GM12878 (cell line): ENCODE data around the gene ZNF142.

ENCODE experiments used
- NR2C2 ChIP-seq: IDR thresholded peaks from 2 replicates; pipeline ENCODE4 v1.6.1; 2011; ENCODE audit warnings: borderline replicate concordance, low read depth; ENCODE audit not compliant: control insufficient read depth, insufficient read length
- RFX5 ChIP-seq: IDR thresholded peaks from 2 replicates; pipeline ENCODE4 v1.6.1; 2011; ENCODE audit warnings: low read depth, low read length, improper control_type of control experiment
- ZNF24 ChIP-seq: fragments of 450-650 bp; IDR thresholded peaks from 2 replicates; pipeline ENCODE4 v1.6.1; 2017; ENCODE audit warnings: antibody characterized with exemption, mild to moderate bottlenecking
- TF ChIP-seq, protein P1 (sequence below): fragments of 450-650 bp; IDR thresholded peaks from 2 replicates; pipeline ENCODE4 v1.6.1; 2016; ENCODE audit warnings: mild to moderate bottlenecking

DNA sequence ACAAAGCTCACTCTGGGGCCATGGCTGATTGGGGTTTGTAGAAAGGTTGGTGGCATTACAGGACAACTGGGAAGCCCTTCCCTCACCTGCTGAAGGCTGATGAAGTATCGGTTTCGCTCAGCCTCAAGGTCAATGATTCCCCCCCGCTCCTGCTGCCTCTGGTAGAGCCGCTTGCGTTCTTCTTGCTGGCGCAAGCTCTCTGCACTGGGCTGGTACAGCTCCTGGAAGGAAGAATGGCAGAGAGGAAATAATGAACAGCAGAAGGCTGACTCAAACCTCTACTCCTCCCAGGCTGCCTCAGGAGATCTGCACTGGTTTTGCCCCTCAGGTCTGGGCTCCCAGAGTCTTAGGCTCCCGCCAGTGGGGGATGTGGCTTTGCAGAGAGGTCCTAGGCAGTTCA is 5.2 kb upstream of the ZNF142 start:
- TF ChIP-seq RFX5 (no peak), ZNF24 (no peak), NR2C2 (no peak)
- TF ChIP-seq, protein P1, sequence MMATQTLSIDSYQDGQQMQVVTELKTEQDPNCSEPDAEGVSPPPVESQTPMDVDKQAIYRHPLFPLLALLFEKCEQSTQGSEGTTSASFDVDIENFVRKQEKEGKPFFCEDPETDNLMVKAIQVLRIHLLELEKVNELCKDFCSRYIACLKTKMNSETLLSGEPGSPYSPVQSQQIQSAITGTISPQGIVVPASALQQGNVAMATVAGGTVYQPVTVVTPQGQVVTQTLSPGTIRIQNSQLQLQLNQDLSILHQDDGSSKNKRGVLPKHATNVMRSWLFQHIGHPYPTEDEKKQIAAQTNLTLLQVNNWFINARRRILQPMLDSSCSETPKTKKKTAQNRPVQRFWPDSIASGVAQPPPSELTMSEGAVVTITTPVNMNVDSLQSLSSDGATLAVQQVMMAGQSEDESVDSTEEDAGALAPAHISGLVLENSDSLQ, result no peak
